HG03342 (cell line): ENCODE results near the gene RBBP5.

Experiments
- ATAC-seq: cut with Tn5 transposase; IDR thresholded peaks from one replicate; pipeline ENCODE4 v1.9.1; 2021; ENCODE audit warnings: mild to moderate bottlenecking, moderate library complexity; ENCODE audit not compliant: unreplicated experiment

The RBBP5 gene

GRCh38 chr1:205037539-205037938 lies 84.2 kb downstream of the RBBP5 start:
- ATAC-seq: no peak
